Astrocyte (in vitro differentiated cells and primary cell): Measurements from ENCODE around the gene PARP14.

Experiments
- EZH2 ChIP-seq: IDR thresholded peaks from 2 replicates; pipeline ENCODE4 v1.6.1; 2012; ENCODE audit warnings: mild to moderate bottlenecking, low read length, inconsistent platforms; ENCODE audit not compliant: insufficient read depth
- TF ChIP-seq, protein P1 (sequence below): IDR thresholded peaks from 2 replicates; pipeline ENCODE4 v1.5.1; 2011; ENCODE audit warnings: low read depth, mild to moderate bottlenecking, inconsistent platforms, low read length, moderate library complexity; ENCODE audit not compliant: insufficient read depth

- TF ChIP-seq, protein P1, sequence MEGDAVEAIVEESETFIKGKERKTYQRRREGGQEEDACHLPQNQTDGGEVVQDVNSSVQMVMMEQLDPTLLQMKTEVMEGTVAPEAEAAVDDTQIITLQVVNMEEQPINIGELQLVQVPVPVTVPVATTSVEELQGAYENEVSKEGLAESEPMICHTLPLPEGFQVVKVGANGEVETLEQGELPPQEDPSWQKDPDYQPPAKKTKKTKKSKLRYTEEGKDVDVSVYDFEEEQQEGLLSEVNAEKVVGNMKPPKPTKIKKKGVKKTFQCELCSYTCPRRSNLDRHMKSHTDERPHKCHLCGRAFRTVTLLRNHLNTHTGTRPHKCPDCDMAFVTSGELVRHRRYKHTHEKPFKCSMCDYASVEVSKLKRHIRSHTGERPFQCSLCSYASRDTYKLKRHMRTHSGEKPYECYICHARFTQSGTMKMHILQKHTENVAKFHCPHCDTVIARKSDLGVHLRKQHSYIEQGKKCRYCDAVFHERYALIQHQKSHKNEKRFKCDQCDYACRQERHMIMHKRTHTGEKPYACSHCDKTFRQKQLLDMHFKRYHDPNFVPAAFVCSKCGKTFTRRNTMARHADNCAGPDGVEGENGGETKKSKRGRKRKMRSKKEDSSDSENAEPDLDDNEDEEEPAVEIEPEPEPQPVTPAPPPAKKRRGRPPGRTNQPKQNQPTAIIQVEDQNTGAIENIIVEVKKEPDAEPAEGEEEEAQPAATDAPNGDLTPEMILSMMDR, result no peak
- TF ChIP-seq EZH2, result no peak
These were observed 12.0 kb downstream of the PARP14 start for GRCh38 chr3:122692674-122693073.
